ENCODE results near the gene DDRGK1. TPM values are rescaled to one million over a fixed set of nuclear protein-coding genes. Genes with fewer than 3 reads are reported as not detected.
"Not testable (repeated sequence)": the region's sequence is repeated elsewhere in the genome, so short reads cannot be mapped to it uniquely, and the experiment has no call there.

The DDRGK1 gene
- total RNA-seq, 1 donor from 2014 or later = 29.1 TPM

- no peak for DNase-seq (ENCODE audit: low spot score)
- intact Hi-C loops (cut with DNase I) = no loop called here
These were observed 17.1 kb upstream of the DDRGK1 start for GRCh38 chr20:3221398-3222226.

- peak; percentile 86 for DNase-seq (ENCODE audit: low spot score)
- intact Hi-C loops (cut with DNase I) = loop anchor here (2.0 kb wide), 1 partner anchor 98 kb away; no protein-coding TSS in a partner anchor
These were observed 14.0 kb upstream of the DDRGK1 start for GRCh38 chr20:3218307-3218988.

- DNase-seq (ENCODE audit: low spot score); intact Hi-C loops (cut with DNase I): not testable (repeated sequence)
These were observed 11.0 kb upstream of the DDRGK1 start for GRCh38 chr20:3215359-3215917.

- intact Hi-C loops (cut with DNase I) = no loop called here
- no peak for DNase-seq (ENCODE audit: low spot score)
These were observed 8.7 kb upstream of the DDRGK1 start for GRCh38 chr20:3213226-3213625.

- DNase-seq (ENCODE audit: low spot score) = no peak
- intact Hi-C loops (cut with DNase I) = no loop called here
These were observed 5.9 kb upstream of the DDRGK1 start for GRCh38 chr20:3210346-3210745.

GRCh38 chr20:3209946-3210317, 5.5 kb upstream of the DDRGK1 start:
- intact Hi-C loops (cut with DNase I) = no loop called here
- DNase-seq (ENCODE audit: low spot score) = no peak

GRCh38 chr20:3209257-3209945, 4.9 kb upstream of the DDRGK1 start, which contains the start of gene ITPA:
Gene ITPA (plus strand): TSS chr20:3209498. CDS start chr20:3209552, 54 bp downstream.
- DNase-seq (ENCODE audit: low spot score) = no peak
- intact Hi-C loops (cut with DNase I) = no loop called here

- no peak for DNase-seq (ENCODE audit: low spot score)
- intact Hi-C loops (cut with DNase I) = no loop called here
These were observed 4.3 kb upstream of the DDRGK1 start for GRCh38 chr20:3208786-3209256.

GRCh38 chr20:3203315-3204123, 963 bp downstream of the DDRGK1 start:
- intact Hi-C loops (cut with DNase I) = no loop called here
- DNase-seq (ENCODE audit: low spot score) = no peak

GRCh38 chr20:3202965-3203314, 1.5 kb downstream of the DDRGK1 start:
- DNase-seq (ENCODE audit: low spot score) = no peak
- intact Hi-C loops (cut with DNase I) = no loop called here

GRCh38 chr20:3199976-3200755, 4.3 kb downstream of the DDRGK1 start:
- DNase-seq (ENCODE audit: low spot score) = peak; percentile 66
- intact Hi-C loops (cut with DNase I) = no loop called here

GRCh38 chr20:3199206-3199605, 5.3 kb downstream of the DDRGK1 start:
- DNase-seq (ENCODE audit: low spot score) = peak; percentile 43

GRCh38 chr20:3195590-3196237, 8.8 kb downstream of the DDRGK1 start:
- DNase-seq (ENCODE audit: low spot score) = peak; percentile 3

More at GRCh38 chr20:3199206-3199605, 5.3 kb downstream of the DDRGK1 start:
- intact Hi-C loops (cut with DNase I) = no loop called here

GRCh38 chr20:3194617-3195280, 9.7 kb downstream of the DDRGK1 start:
- intact Hi-C loops (cut with DNase I) = no loop called here
- peak; percentile 57 for DNase-seq (ENCODE audit: low spot score)

More at GRCh38 chr20:3195590-3196237, 8.8 kb downstream of the DDRGK1 start:
- intact Hi-C loops (cut with DNase I) = no loop called here

- peak; percentile 53 for DNase-seq (ENCODE audit: low spot score)
- intact Hi-C loops (cut with DNase I) = no loop called here
These were observed 10.5 kb downstream of the DDRGK1 start for GRCh38 chr20:3193806-3194616.

- intact Hi-C loops (cut with DNase I) = no loop called here
- peak; percentile 66 for DNase-seq (ENCODE audit: low spot score)
These were observed 12.1 kb downstream of the DDRGK1 start for GRCh38 chr20:3192226-3193015.

Data from cardiac septum (tissue), 1 donor.